Measurements from ENCODE around the gene MYO19. TPM values are rescaled to one million over a fixed set of nuclear protein-coding genes. Genes with fewer than 3 reads are reported as not detected.

The MYO19 gene
- total and polyA plus RNA-seq, 2 of the 8 experiments (the other 6 are each of a cell fraction or from before 2014, with no cell fraction given), result 126 to 163 TPM

DNA sequence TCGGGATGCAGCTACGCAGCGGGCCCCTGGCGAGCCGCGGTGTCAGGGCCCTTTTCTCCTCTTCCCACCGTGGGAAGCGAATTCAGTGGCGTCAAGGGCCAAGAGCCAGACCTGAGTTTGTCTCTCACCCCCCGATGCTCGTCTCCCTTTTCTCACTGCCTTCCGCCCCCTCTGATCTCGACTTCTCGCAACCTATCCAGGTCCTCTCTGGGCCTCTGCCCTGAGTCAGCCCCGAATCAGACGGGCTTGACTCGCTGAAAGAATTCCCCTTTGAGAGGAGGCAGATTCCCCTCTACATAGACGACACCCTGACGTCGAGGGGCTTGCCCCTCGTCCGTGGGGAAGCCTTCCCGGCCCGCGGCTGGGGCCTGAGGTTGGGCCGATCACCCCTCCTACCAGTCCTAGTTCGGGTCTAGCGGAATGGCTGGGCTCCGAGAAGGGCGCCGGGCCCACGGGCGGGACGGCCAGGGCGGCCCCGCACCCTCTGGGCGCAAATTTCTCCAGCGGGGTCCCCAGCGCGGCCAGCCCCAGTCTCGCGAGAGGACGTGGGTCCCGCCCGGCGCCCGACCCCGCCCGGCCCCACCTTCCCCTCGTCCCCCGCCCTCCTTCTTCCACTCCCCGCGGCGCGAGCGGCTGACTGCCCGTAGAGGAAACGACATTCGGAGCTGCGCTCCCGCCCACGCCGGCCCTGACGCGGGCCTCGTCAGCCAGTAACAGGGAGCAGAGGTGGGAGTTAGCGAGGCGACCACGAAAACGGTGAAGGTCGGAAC is 9.8 kb upstream of the MYO19 start, which contains the start of gene GGNBP2 (continued):
- TF ChIP-seq RNF2 (IDR thresholded peaks at IDR 0.05; ENCODE audit: borderline replicate concordance, low read depth, low read length, missing control alignments, poor library complexity, severe bottlenecking) (no peak), BCL11A (IDR thresholded peaks at IDR 0.05; ENCODE audit: low read depth in 2 of 2, low read length in 2 of 2) (no peak), POU5F1 (IDR thresholded peaks at IDR 0.05; ENCODE audit: low read depth, low read length) (no peak), GABPA (IDR thresholded peaks at IDR 0.05; ENCODE audit: borderline replicate concordance, insufficient read depth, low read length) (no peak), SIX5 (IDR thresholded peaks at IDR 0.05; ENCODE audit: low read depth, low read length) (no peak), YY1 (IDR thresholded peaks at IDR 0.05; ENCODE audit: low read depth, low read length) (no peak), HDAC6 (IDR thresholded peaks at IDR 0.05; ENCODE audit: low read depth, low read length) (no peak), NRF1 (IDR thresholded peaks at IDR 0.05; ENCODE audit: low read depth, low read length) (no peak), KDM1A (IDR thresholded peaks at IDR 0.05; ENCODE audit: borderline replicate concordance, low read length) (0 out of 2 replicates have a peak, but pooled peaks have one; percentile 20), HDAC2 (IDR thresholded peaks at IDR 0.05; ENCODE audit: borderline replicate concordance in 1 of 2, low read depth in 2 of 2, low read length in 2 of 2) (no peak; a peak in 1 of 4 replicates), CREB1 (IDR thresholded peaks at IDR 0.05) (peak; percentile 13; the same call in 1 of the 2 replicates), BRCA1 (IDR thresholded peaks at IDR 0.05; ENCODE audit: low read depth, low read length) (peak; percentile 65; the same call in 1 of the 2 replicates), CEBPB (IDR thresholded peaks at IDR 0.05; ENCODE audit: low read depth, low read length) (no peak), KDM5A (IDR thresholded peaks at IDR 0.05; ENCODE audit: low read length) (no peak; the same call in 1 of the 2 replicates), EGR1 (IDR thresholded peaks at IDR 0.05; ENCODE audit: borderline replicate concordance, low read depth, low read length) (peak; percentile 79; the same call in 1 of the 2 replicates), CBX5 (IDR thresholded peaks at IDR 0.05; ENCODE audit: low read depth, low read length) (no peak), TAF7 (optimal IDR thresholded peaks at IDR 0.05; ENCODE audit: borderline replicate concordance, low read depth, low read length) (no peak), MAFK (IDR thresholded peaks at IDR 0.05; ENCODE audit: low read depth, low read length) (no peak)
- TF ChIP-seq, protein P1, sequence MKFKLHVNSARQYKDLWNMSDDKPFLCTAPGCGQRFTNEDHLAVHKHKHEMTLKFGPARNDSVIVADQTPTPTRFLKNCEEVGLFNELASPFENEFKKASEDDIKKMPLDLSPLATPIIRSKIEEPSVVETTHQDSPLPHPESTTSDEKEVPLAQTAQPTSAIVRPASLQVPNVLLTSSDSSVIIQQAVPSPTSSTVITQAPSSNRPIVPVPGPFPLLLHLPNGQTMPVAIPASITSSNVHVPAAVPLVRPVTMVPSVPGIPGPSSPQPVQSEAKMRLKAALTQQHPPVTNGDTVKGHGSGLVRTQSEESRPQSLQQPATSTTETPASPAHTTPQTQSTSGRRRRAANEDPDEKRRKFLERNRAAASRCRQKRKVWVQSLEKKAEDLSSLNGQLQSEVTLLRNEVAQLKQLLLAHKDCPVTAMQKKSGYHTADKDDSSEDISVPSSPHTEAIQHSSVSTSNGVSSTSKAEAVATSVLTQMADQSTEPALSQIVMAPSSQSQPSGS (IDR thresholded peaks at IDR 0.05; ENCODE audit: low read length), result no peak
- TF ChIP-seq, protein P2, sequence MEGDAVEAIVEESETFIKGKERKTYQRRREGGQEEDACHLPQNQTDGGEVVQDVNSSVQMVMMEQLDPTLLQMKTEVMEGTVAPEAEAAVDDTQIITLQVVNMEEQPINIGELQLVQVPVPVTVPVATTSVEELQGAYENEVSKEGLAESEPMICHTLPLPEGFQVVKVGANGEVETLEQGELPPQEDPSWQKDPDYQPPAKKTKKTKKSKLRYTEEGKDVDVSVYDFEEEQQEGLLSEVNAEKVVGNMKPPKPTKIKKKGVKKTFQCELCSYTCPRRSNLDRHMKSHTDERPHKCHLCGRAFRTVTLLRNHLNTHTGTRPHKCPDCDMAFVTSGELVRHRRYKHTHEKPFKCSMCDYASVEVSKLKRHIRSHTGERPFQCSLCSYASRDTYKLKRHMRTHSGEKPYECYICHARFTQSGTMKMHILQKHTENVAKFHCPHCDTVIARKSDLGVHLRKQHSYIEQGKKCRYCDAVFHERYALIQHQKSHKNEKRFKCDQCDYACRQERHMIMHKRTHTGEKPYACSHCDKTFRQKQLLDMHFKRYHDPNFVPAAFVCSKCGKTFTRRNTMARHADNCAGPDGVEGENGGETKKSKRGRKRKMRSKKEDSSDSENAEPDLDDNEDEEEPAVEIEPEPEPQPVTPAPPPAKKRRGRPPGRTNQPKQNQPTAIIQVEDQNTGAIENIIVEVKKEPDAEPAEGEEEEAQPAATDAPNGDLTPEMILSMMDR (IDR thresholded peaks at IDR 0.05; ENCODE audit: control extremely low read depth in 1 of 3, insufficient read depth in 1 of 3, low read depth in 1 of 3, low read length in 3 of 3), result no peak

All from H1 (cell line).